GM03348 (cell line): ENCODE results near the gene CDX1.

ENCODE experiments used
- DNase-seq: peaks from one replicate; pipeline ENCODE4 v3.0.0; 2012; ENCODE audit warnings: low spot score

CDX1 gene

GRCh38 chr5:150166650-150167511 is at the start of gene CDX1:
Gene CDX1, plus strand, starts transcription at chr5:150166778. Its CDS starts 99 bp downstream, at chr5:150166877.
- DNase-seq: no peak

GRCh38 chr5:150117945-150118560 is 48.5 kb upstream of the CDX1 start:
- no peak for DNase-seq

GRCh38 chr5:150118561-150119229 is 47.9 kb upstream of the CDX1 start:
- no peak for DNase-seq

GRCh38 chr5:150119421-150120061 is 47.0 kb upstream of the CDX1 start:
- DNase-seq: no peak

- no peak for DNase-seq
These were observed 46.5 kb upstream of the CDX1 start for GRCh38 chr5:150120062-150120441.

- DNase-seq: no peak
These were observed 45.7 kb upstream of the CDX1 start for GRCh38 chr5:150120617-150121447.

- no peak for DNase-seq
These were observed 45.0 kb upstream of the CDX1 start for GRCh38 chr5:150121448-150122157.

GRCh38 chr5:150122158-150122510 is 44.4 kb upstream of the CDX1 start:
- no peak for DNase-seq

- DNase-seq: no peak
These were observed 43.8 kb upstream of the CDX1 start for GRCh38 chr5:150122536-150123481.

GRCh38 chr5:150123542-150123941 is 43.0 kb upstream of the CDX1 start:
- no peak for DNase-seq

- no peak for DNase-seq
These were observed 42.4 kb upstream of the CDX1 start for GRCh38 chr5:150124111-150124557.

GRCh38 chr5:150124596-150124995 is 42.0 kb upstream of the CDX1 start:
- no peak for DNase-seq

GRCh38 chr5:150125334-150125733 is 41.2 kb upstream of the CDX1 start:
- no peak for DNase-seq

- DNase-seq: no peak
These were observed 40.2 kb upstream of the CDX1 start for GRCh38 chr5:150126199-150126920.

- DNase-seq: no peak
These were observed 39.7 kb upstream of the CDX1 start for GRCh38 chr5:150126921-150127265.

GRCh38 chr5:150129454-150129812 is 37.1 kb upstream of the CDX1 start:
- DNase-seq: no peak

- DNase-seq: peak; percentile 89
These were observed 36.6 kb upstream of the CDX1 start for GRCh38 chr5:150129813-150130492.

- no peak for DNase-seq
These were observed 36.1 kb upstream of the CDX1 start for GRCh38 chr5:150130493-150130922.

- DNase-seq: no peak
These were observed 35.1 kb upstream of the CDX1 start for GRCh38 chr5:150131461-150131860.
